Inflammatory macrophage treated with lipopolysaccharide for 1 hour (primary cell): Measurements from ENCODE around the gene ZNF470.

ENCODE experiments used
- DNase-seq, 2 donors: peaks; one replicate each; pipeline ENCODE4 v3.0.0-alpha.2; 2020 to 2022

ZNF470 gene

GRCh38 chr19:56567274-56568120 is at the start of gene ZNF470:
Gene ZNF470 (plus strand): TSS chr19:56567468. CDS start chr19:56570312, 2,844 bp downstream.
- peak; percentile 87 to 93 for DNase-seq

GRCh38 chr19:56525214-56525860 is 41.9 kb upstream of the ZNF470 start:
- no peak for DNase-seq

GRCh38 chr19:56537442-56537841 is 29.8 kb upstream of the ZNF470 start:
- DNase-seq, result no peak

- DNase-seq, result peak; percentile 84 to 87
Observed at GRCh38 chr19:56538254-56538760, 29.0 kb upstream of the ZNF470 start.

- no peak for DNase-seq
Observed at GRCh38 chr19:56538761-56539263, 28.5 kb upstream of the ZNF470 start, which contains the start of gene ZFP28. Gene ZFP28 (plus strand): TSS chr19:56538948. CDS start chr19:56539019, 71 bp downstream.

DNA sequence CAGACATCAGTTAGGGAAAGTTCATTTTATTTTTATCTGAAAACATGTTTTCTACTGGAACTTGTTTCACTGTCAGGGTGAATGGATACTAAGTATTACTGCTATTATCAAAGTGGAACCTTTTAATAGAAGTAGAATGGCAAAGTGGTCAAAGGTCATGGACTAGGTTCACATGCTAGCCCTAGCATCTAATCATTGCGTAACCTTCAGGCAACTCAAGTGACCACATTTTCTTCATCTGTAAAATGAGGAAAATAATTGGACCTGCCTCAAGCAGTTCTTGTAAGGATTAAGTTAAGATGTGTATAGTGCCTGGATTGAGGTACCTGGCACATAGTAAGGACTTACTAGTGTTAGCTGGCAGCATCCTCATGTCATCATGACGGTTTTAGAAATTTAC is 23.5 kb upstream of the ZNF470 start:
- DNase-seq, result no peak

DNA sequence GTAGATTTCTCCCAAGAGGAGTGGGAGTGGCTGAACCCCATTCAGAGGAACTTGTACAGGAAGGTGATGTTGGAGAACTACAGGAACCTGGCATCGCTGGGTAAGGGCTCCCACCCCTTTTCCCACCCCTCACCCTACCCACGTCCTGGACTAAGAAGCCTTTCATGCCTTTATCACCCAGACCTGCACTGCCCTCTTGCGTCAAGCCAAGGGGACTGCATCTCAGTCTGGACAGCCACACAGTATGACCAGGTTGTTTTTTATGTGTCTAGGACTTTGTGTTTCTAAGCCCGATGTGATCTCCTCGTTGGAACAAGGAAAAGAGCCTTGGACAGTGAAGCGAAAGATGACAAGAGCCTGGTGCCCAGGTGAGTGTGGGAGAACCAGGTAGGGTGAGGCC is 19.7 kb upstream of the ZNF470 start:
- no peak for DNase-seq

DNA sequence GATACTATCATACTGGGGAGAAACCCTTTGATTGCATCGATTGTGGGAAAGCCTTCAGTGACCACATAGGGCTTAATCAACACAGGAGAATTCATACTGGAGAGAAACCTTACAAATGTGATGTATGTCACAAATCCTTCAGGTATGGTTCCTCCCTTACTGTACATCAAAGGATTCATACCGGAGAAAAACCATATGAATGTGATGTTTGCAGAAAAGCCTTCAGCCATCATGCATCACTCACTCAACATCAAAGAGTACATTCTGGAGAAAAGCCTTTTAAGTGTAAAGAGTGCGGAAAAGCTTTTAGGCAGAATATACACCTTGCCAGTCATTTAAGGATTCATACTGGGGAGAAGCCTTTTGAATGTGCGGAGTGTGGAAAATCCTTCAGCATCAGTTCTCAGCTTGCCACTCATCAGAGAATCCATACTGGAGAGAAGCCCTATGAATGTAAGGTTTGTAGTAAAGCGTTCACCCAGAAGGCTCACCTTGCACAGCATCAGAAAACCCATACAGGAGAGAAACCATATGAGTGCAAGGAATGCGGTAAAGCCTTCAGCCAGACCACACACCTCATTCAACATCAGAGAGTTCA is 12.9 kb upstream of the ZNF470 start:
- DNase-seq, result no peak

- no peak for DNase-seq
Observed at GRCh38 chr19:56562766-56563165, 4.5 kb upstream of the ZNF470 start.

GRCh38 chr19:56566904-56567273 is 379 bp upstream of the ZNF470 start:
- peak; percentile 9 to 48 for DNase-seq

DNA sequence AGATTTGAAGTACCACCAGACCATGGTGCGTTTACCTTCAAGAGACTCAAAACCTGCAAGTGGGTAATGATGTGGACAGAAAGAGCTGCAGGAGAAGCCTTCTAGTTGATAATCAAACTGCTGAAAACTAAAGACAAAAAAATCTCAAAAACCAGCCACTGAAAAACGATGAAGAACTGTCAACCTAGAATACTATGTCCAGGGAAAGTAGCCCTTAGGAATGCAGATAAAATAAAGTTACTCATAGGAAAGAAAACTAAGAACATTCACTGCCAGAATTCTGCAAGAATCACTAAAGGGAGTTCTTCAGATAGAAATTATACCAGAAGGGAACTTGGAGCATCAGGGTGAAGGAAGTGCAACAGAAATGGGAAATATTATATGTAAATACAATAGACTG is 5.3 kb downstream of the ZNF470 start:
- DNase-seq, result no peak

- DNase-seq, result no peak
Observed at GRCh38 chr19:56573914-56574313, 6.6 kb downstream of the ZNF470 start.

DNA sequence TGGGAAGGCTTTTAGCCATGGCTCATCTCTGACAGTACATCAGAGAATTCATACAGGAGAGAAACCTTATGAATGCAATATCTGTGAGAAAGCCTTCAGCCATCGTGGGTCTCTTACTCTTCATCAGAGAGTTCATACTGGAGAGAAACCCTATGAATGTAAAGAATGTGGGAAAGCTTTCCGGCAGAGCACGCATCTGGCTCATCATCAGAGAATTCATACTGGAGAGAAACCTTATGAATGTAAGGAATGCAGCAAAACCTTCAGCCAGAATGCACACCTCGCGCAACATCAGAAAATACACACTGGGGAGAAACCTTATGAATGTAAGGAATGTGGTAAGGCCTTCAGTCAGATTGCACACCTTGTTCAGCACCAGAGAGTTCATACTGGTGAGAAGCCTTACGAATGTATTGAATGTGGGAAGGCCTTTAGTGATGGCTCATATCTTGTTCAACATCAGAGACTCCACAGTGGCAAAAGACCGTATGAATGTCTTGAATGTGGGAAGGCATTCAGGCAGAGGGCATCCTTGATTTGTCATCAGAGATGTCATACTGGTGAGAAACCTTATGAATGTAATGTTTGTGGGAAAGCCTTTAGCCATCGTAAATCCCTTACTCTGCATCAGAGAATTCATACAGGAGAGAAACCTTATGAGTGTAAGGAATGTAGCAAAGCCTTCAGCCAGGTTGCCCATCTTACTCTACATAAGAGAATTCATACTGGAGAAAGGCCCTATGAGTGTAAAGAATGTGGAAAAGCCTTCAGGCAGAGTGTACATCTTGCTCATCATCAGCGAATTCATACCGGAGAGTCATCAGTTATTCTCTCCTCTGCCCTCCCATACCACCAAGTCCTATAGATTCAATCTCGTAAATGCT is 10.7 kb downstream of the ZNF470 start:
- DNase-seq, result no peak

DNA sequence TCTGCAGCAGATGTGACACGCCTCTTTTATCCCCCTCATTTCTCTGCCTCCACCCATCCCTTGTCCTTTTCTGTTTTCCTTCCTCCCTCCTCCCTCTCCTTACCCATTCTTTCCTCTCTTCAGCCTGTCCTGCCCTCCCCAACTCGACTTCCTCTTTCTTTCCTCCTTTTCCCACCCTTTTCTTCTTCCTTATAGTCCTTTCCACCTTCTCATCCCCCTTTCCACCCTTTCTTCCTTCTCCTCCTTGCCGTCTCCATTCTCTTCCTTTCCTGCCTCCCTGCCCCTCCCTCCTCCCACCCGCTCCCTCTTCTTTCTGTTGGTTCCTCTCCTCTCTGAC is 27.1 kb downstream of the ZNF470 start:
- DNase-seq, result no peak

- DNase-seq, result peak; percentile 76 to 90
Observed at GRCh38 chr19:56594783-56595547, 27.7 kb downstream of the ZNF470 start, which contains the start of gene ZNF71. Gene ZNF71 (plus strand): TSS chr19:56595302. CDS start chr19:56601559, 6,257 bp downstream.

- DNase-seq, result no peak
Observed at GRCh38 chr19:56595548-56595899, 28.3 kb downstream of the ZNF470 start.

GRCh38 chr19:56596676-56597075 is 29.4 kb downstream of the ZNF470 start:
- no peak for DNase-seq

DNA sequence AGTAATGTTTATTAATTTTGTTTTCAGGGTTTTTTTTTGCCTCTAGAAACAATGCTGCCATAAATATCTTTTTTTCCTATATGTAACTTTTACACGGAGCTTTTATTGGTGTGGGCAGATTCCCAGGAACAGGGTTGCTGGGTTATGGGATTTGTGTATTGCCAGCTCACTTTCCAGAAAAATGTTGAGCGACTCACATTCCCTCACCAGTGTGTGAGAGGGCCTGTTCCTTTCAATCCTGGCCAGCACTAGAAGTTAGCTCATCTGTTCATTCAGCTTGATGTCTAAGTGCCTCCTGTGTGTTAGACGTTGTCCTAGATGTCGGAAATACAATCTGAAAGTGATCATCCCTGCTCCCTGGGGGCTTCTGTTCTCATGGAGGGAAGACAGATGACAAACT is 30.4 kb downstream of the ZNF470 start:
- no peak for DNase-seq

GRCh38 chr19:56601375-56601774 is 34.1 kb downstream of the ZNF470 start:
- DNase-seq, result no peak

GRCh38 chr19:56603829-56604228 is 36.6 kb downstream of the ZNF470 start:
- no peak for DNase-seq

- DNase-seq, result no peak
Observed at GRCh38 chr19:56608274-56608964, 41.2 kb downstream of the ZNF470 start.
